Measurements from ENCODE around the gene FAT4. TPM values are rescaled to one million over a fixed set of nuclear protein-coding genes. Genes with fewer than 3 reads are reported as not detected.

The FAT4 gene
- 26.0 and 26.6 TPM in 2 replicates for total RNA-seq
- long read RNA-seq, partial matches to known transcripts = 3 of 8 reads
- long read RNA-seq, other reads (novel, unspliced or antisense) = 5 of 8 reads

DNA sequence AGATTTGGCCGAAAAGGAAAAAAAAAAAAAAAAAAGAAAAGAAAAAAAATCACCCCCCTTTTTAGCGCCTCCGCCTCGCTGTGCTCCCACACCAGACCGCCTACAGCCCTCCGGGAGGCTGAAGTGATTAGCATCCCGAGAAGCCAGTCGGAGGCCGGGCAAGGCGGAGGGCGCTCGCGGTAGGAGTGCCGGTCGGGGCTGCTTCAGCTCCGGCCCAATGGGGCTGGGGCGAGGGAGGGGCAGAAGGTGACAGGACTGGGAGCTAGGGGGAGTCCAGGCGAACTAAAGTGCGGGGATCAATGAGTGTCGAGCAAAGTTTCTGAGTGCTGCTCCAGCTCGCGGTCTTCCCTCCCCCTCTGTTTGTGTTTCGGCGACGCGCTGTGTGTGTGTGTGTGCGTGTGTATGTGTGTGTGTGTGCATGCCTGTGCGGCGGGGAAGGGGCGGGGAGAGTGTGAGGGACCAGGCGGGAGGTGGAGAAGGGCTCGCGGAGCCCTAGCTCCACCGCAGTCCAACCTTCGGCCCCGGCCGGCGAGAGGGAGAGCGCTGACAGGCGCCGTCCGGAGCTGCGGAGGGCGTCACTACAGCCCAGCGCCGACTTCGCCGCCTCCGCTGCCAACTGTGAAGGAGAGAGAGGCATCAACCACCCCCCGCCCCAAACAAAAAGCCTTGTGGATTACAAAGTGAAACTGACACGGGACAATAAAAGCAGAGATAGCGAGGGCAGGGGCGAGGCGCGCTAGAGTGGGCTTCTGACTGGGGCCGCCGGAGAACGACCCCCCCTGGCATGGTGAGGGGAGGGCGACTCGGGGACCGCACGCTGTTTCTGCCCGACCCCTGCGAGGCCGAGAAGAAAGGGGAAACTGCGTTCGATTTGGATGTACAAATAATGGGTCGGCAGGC, at the start of gene FAT4:
TSS of gene FAT4 (plus strand) at position 280 of the 900 bp plus-strand sequence. CDS start 1,457 bp downstream, outside the sequence.
- Mint-ChIP-seq H3K27ac (ENCODE audit: unreplicated experiment) (peak within 1 kb of the TSS; percentile 96), H3K36me3 (ENCODE audit: low read depth) (peaks cover 19% of the 10 kb centered on the region), H3K4me3 (peak within 1 kb of the TSS; percentile 99), H3K9me3 (peaks cover 3% of the 10 kb centered on the region), H3K4me1 (peaks cover 57% of the 10 kb centered on the region), H3K27me3 (ENCODE audit: low read depth) (peaks cover 28% of the 10 kb centered on the region)
- no peak for TF ChIP-seq CTCF (conservative IDR thresholded peaks at IDR 0.05)
- peak; percentile 81 for DNase-seq (ENCODE audit: low read depth, low spot score)

GRCh38 chr4:125265846-125266245, 48.9 kb upstream of the FAT4 start:
- peaks cover 22% of the 10 kb centered on the region for H3K4me1 Mint-ChIP-seq
- no peaks in the 10 kb centered on the region for H3K36me3 Mint-ChIP-seq (ENCODE audit: low read depth)
- no peak overlapping the region for H3K27ac Mint-ChIP-seq (ENCODE audit: unreplicated experiment)
- H3K27me3 Mint-ChIP-seq (ENCODE audit: low read depth) = no peaks in the 10 kb centered on the region
- no peak overlapping the region for H3K4me3 Mint-ChIP-seq
- no peak for DNase-seq (ENCODE audit: low read depth, low spot score)
- H3K9me3 Mint-ChIP-seq = peaks cover 3% of the 10 kb centered on the region
- TF ChIP-seq CTCF (conservative IDR thresholded peaks at IDR 0.05) = no peak

DNA sequence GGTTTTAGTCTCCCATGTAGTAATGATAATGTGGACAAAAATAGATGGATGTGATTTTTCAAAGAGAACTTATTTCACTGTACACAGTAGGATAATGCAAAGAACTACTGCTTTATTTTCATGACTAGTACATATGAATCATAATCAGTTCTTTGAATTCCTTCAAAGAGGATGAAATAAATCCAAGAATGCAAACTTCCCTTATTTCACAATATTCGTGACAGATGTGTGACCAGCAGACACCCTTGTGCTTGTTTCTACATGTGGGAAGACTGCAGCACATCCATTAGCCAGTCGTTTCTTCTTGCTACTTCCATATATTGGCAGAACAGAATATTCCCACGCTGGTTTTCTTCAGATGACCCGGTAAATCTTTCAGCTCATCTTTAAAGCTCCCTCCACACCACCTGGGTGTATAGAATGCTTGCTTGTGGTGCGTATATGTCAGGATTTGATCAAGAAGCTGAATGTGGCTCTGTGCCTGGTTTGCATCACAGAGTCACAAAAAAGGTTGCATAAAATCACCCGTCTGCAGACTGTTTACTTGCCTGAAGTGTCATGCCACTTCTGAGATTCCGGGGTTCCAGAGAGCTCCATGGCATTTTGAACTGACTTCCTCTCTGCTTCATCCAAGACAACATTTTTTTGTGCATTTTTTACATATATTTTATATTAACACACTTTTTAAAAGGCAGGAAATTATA, 47.7 kb upstream of the FAT4 start:
- H3K9me3 Mint-ChIP-seq = peaks cover 3% of the 10 kb centered on the region
- TF ChIP-seq CTCF (conservative IDR thresholded peaks at IDR 0.05) = no peak
- H3K36me3 Mint-ChIP-seq (ENCODE audit: low read depth) = no peaks in the 10 kb centered on the region
- H3K4me3 Mint-ChIP-seq = no peak overlapping the region
- H3K27ac Mint-ChIP-seq (ENCODE audit: unreplicated experiment) = no peak overlapping the region
- peaks cover 22% of the 10 kb centered on the region for H3K4me1 Mint-ChIP-seq
- H3K27me3 Mint-ChIP-seq (ENCODE audit: low read depth) = no peaks in the 10 kb centered on the region
- no peak for DNase-seq (ENCODE audit: low read depth, low spot score)

DNA sequence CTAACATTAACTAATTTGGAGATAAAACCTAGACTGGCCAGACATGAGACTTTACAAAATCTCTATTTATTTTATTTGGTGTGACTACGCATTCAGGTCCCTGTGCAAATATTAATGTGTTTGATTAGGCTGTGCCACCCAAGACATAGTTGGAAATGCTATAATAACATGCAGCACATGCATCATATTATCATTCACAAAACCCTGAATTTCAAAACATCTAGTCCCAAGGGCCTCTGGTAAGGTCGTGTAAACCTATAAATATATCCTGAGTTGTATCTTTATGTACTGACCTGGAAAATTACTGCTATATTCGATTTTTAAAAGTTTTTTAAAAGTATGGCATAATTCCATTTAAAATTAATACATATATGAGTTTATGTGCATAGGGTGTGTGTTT, 47.1 kb upstream of the FAT4 start:
- no peak for DNase-seq (ENCODE audit: low read depth, low spot score)
- peaks cover 3% of the 10 kb centered on the region for H3K9me3 Mint-ChIP-seq
- no peak overlapping the region for H3K27ac Mint-ChIP-seq (ENCODE audit: unreplicated experiment)
- no peak for TF ChIP-seq CTCF (conservative IDR thresholded peaks at IDR 0.05)
- H3K4me1 Mint-ChIP-seq = peaks cover 22% of the 10 kb centered on the region
- H3K36me3 Mint-ChIP-seq (ENCODE audit: low read depth) = no peaks in the 10 kb centered on the region
- no peak overlapping the region for H3K4me3 Mint-ChIP-seq
- H3K27me3 Mint-ChIP-seq (ENCODE audit: low read depth) = no peaks in the 10 kb centered on the region

GRCh38 chr4:125268068-125268755, 46.5 kb upstream of the FAT4 start:
- Mint-ChIP-seq H3K4me3 (no peak overlapping the region), H3K27me3 (ENCODE audit: low read depth) (no peaks in the 10 kb centered on the region), H3K9me3 (peaks cover 3% of the 10 kb centered on the region), H3K4me1 (peaks cover 22% of the 10 kb centered on the region), H3K36me3 (ENCODE audit: low read depth) (no peaks in the 10 kb centered on the region), H3K27ac (ENCODE audit: unreplicated experiment) (peak overlapping the region; percentile 63)
- TF ChIP-seq CTCF (conservative IDR thresholded peaks at IDR 0.05) = no peak
- DNase-seq (ENCODE audit: low read depth, low spot score) = no peak

Data from neural crest cell (in vitro differentiated cells).